GM23338 (cell line): Measurements from ENCODE around the gene IKZF1. TPM values are rescaled to one million over a fixed set of nuclear protein-coding genes. Genes with fewer than 3 reads are reported as not detected.

Experiments
- ATAC-seq: fragments of 200-7000 bp; cut with Tn5 transposase; 3 replicates; pipeline ENCODE4 v1.9.1; 2020
- DNase-seq: peaks from one replicate; pipeline ENCODE4 v3.0.0-alpha.2; 2015; ENCODE audit warnings: low spot score
- H2AFZ ChIP-seq: fragments of 200-600 bp; sonication (generic); 2 replicates; pipeline ENCODE4 v1.8.0; 2016; ENCODE audit warnings: antibody characterized with exemption, mild to moderate bottlenecking, moderate library complexity
- H3F3A ChIP-seq: fragments of 200-600 bp; sonication (generic); replicated peaks from 2 replicates; pipeline ENCODE4 v1.8.0; 2017; ENCODE audit warnings: antibody characterized with exemption, mixed run types, low read depth
- H3K27ac ChIP-seq: fragments of 200-600 bp; sonication (generic); 2 replicates; pipeline ENCODE4 v1.6.1; 2016; ENCODE audit warnings: low read depth
- H3K27me3 ChIP-seq: fragments of 200-600 bp; sonication (generic); 2 replicates; pipeline ENCODE4 v1.8.0; 2016; ENCODE audit warnings: mild to moderate bottlenecking, mixed run types, moderate library complexity; ENCODE audit not compliant: insufficient read depth
- H3K36me3 ChIP-seq: fragments of 200-600 bp; sonication (generic); 2 replicates; pipeline ENCODE4 v1.8.0; 2016; ENCODE audit warnings: mild to moderate bottlenecking; ENCODE audit not compliant: insufficient read depth
- H3K4me1 ChIP-seq: fragments of 200-600 bp; sonication (generic); 2 replicates; pipeline ENCODE4 v1.8.0; 2016; ENCODE audit warnings: mild to moderate bottlenecking, moderate library complexity; ENCODE audit not compliant: insufficient read depth
- H3K4me2 ChIP-seq: fragments of 200-600 bp; sonication (generic); 2 replicates; pipeline ENCODE4 v1.7.1; 2017; ENCODE audit warnings: mixed run types
- H3K4me3 ChIP-seq: fragments of 200-600 bp; sonication (generic); 2 replicates; pipeline ENCODE4 v1.6.1; 2016; ENCODE audit warnings: mixed run types
- H3K79me2 ChIP-seq: fragments of 200-600 bp; sonication (generic); replicated peaks from 2 replicates; pipeline ENCODE4 v1.8.0; 2017; ENCODE audit warnings: mild to moderate bottlenecking; ENCODE audit not compliant: insufficient read depth
- H3K9me2 ChIP-seq: fragments of 200-600 bp; sonication (generic); 2 replicates; pipeline ENCODE4 v1.8.0; 2017; ENCODE audit not compliant: insufficient read depth
- H4K20me1 ChIP-seq: fragments of 200-600 bp; sonication (generic); replicated peaks from 2 replicates; pipeline ENCODE4 v1.8.0; 2017; ENCODE audit warnings: mild to moderate bottlenecking; ENCODE audit not compliant: insufficient read depth
- H3K27ac Mint-ChIP-seq: 2 replicates; pipeline ENCODE4 v1.8.0; 2020; ENCODE audit warnings: inconsistent platforms, mild to moderate bottlenecking, moderate library complexity, mixed read lengths
- H3K27me3 Mint-ChIP-seq: 3 replicates; pipeline ENCODE4 v1.8.0; 2022; ENCODE audit warnings: low read depth, mild to moderate bottlenecking, moderate library complexity, mixed read lengths, inconsistent platforms; ENCODE audit not compliant: insufficient read depth, poor library complexity
- H3K36me3 Mint-ChIP-seq: 3 replicates; pipeline ENCODE4 v1.8.0; 2021; ENCODE audit warnings: low read depth, mild to moderate bottlenecking, inconsistent platforms, moderate library complexity, mixed read lengths
- H3K4me1 Mint-ChIP-seq: 3 replicates; pipeline ENCODE4 v1.8.0; 2020; ENCODE audit warnings: mild to moderate bottlenecking, inconsistent platforms, mixed read lengths
- H3K4me3 Mint-ChIP-seq: 3 replicates; pipeline ENCODE4 v1.8.0; 2021; ENCODE audit warnings: moderate library complexity, mild to moderate bottlenecking, inconsistent platforms, mixed read lengths
- H3K9me3 Mint-ChIP-seq: 3 replicates; pipeline ENCODE4 v1.8.0; 2020; ENCODE audit warnings: moderate library complexity, mild to moderate bottlenecking, inconsistent platforms, mixed read lengths
- CTCF ChIP-seq, 2 experiments: fragments of 200-600 bp in 1 of 2; sonication (generic) in 1 of 2; conservative IDR thresholded peaks; 2 replicates each; pipeline versions ENCODE4 v1.5.1 to v1.6.1; 2016 to 2017; ENCODE audit warnings: antibody characterized with exemption in 2 of 2, low read depth in 2 of 2, mild to moderate bottlenecking in 2 of 2, moderate library complexity in 1 of 2
- ETS1 ChIP-seq: IDR thresholded peaks from 2 replicates; pipeline ENCODE4 v1.6.1; 2016; ENCODE audit warnings: antibody characterized with exemption
- EZH2 ChIP-seq: fragments of 200-600 bp; sonication (generic); IDR thresholded peaks from one replicate; pipeline ENCODE4 v1.8.0; 2017; ENCODE audit warnings: antibody characterized with exemption, mild to moderate bottlenecking, low read depth; ENCODE audit not compliant: unreplicated experiment
- EZH2phosphoT487 ChIP-seq: fragments of 200-600 bp; sonication (generic); IDR thresholded peaks from one replicate; pipeline ENCODE4 v1.8.1; 2018; ENCODE audit warnings: antibody characterized with exemption; ENCODE audit not compliant: unreplicated experiment
- NANOG ChIP-seq: IDR thresholded peaks from 2 replicates; pipeline ENCODE4 v1.6.1; 2016; ENCODE audit warnings: antibody characterized with exemption, borderline replicate concordance
- STAT1 ChIP-seq: IDR thresholded peaks from one replicate; pipeline ENCODE4 v1.6.1; 2016; ENCODE audit warnings: antibody characterized with exemption; ENCODE audit not compliant: unreplicated experiment
- ZNF331 ChIP-seq: fragments of 250-450 bp; sonication (Bioruptor Pico); IDR thresholded peaks from 2 replicates; pipeline ENCODE4 v1.5.0; 2020; ENCODE audit warnings: low read depth, mild to moderate bottlenecking, moderate library complexity
- ZNF462 ChIP-seq: fragments of 250-450 bp; sonication (Bioruptor Pico); IDR thresholded peaks from 2 replicates; pipeline ENCODE4 v1.5.0; 2020; ENCODE audit warnings: mild to moderate bottlenecking, moderate library complexity
- polyA plus RNA-seq: library from polyadenylated mRNA; unstranded; fragments of >200 nt; fragmentation: Nextera tagmentation; extraction: Ambion mirVana; gene quantifications from 2 replicates; pipeline ENCODE4 v1.2.1, GENCODE V29; 2016
- total RNA-seq: library from RNA; depleted of rRNA; stranded (reverse); fragments of >200 nt; shearing (Covaris generic); gene quantifications from 2 replicates; pipeline ENCODE4 v1.2.3, GENCODE V29; 2014

The IKZF1 gene
- total and polyA plus RNA-seq, 2 experiments from 2014 or later, result 0.57 to 1.8 TPM

- no peak for TF ChIP-seq ETS1
- no peak for TF ChIP-seq ZNF462 (CRISPR knock-in tag)
- no peak for TF ChIP-seq EZH2phosphoT487
- TF ChIP-seq ZNF331, result no peak
- no peak for TF ChIP-seq EZH2
- TF ChIP-seq STAT1, result no peak
Measured at GRCh38 chr7:50397320-50397970, 92.9 kb downstream of the IKZF1 start (continued).

- ATAC-seq (no peak), DNase-seq (no peak)
- no peaks in the 10 kb centered on the region for H3K27me3 ChIP-seq
- no peak overlapping the region for H3K4me2 ChIP-seq
- no peaks in the 10 kb centered on the region for H3K4me1 Mint-ChIP-seq
- peaks cover 4% of the 10 kb centered on the region for H3K27me3 Mint-ChIP-seq
- H2AFZ ChIP-seq, result no peak overlapping the region
- no peaks in the 10 kb centered on the region for H3K9me2 ChIP-seq
- H3K4me1 ChIP-seq, result no peaks in the 10 kb centered on the region
- H3K79me2 ChIP-seq, result no peaks in the 10 kb centered on the region
- no peaks in the 10 kb centered on the region for H3K36me3 Mint-ChIP-seq
- H3K36me3 ChIP-seq, result no peaks in the 10 kb centered on the region
- no peak overlapping the region for H3K4me3 Mint-ChIP-seq
- H3K27ac ChIP-seq, result no peak overlapping the region
- H3K4me3 ChIP-seq, result no peak overlapping the region
- no peak overlapping the region for H3K27ac Mint-ChIP-seq
- H3F3A ChIP-seq, result no peaks in the 10 kb centered on the region
- no peaks in the 10 kb centered on the region for H4K20me1 ChIP-seq
- H3K9me3 Mint-ChIP-seq, result no peaks in the 10 kb centered on the region
- no peak for TF ChIP-seq ZNF331
- no peak for TF ChIP-seq NANOG
- no peak for TF ChIP-seq CTCF (conservative IDR thresholded peaks at IDR 0.05; ENCODE audit: low read depth in 2 of 2)
Measured at GRCh38 chr7:50397971-50398324, 93.4 kb downstream of the IKZF1 start.
